ENCODE data around the gene HACD4.
"Not testable (repeated sequence)": the region's sequence is repeated elsewhere in the genome, so short reads cannot be mapped to it uniquely, and the experiment has no call there.

The HACD4 gene

GRCh38 chr9:20973246-20973947, 58.0 kb downstream of the HACD4 start:
- in situ Hi-C loops (cut with HindIII; ENCODE audit: low sequenced_read_pairs), result not testable (repeated sequence)

GRCh38 chr9:20972684-20973083, 58.8 kb downstream of the HACD4 start:
- in situ Hi-C loops (cut with HindIII; ENCODE audit: low sequenced_read_pairs), result no loop called here

- in situ Hi-C loops (cut with HindIII; ENCODE audit: low sequenced_read_pairs), result no loop called here
Measured at GRCh38 chr9:20962536-20963225, 68.8 kb downstream of the HACD4 start.

DNA sequence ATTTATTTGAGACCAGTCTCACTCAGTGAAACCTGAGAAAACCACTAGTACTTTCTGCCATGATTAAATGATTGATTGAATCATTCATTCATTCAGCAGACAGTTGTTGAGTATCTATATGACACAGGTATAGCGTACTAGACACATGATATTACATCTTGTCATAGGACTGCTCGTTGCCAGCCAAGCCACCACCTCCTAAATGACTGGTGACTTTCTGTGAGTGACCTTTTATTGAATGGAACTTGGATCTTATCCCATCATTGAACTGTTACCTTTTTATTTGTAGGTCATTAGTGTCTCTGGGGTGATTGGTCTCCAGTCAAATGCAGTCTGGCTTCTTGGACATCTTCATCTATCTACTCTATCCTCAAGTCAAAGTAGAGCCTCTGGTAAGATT, 80.7 kb downstream of the HACD4 start:
- in situ Hi-C loops (cut with HindIII; ENCODE audit: low sequenced_read_pairs), result no loop called here
